H1 (cell line): ENCODE measurements around the gene PTPRC. TPM values are rescaled to one million over a fixed set of nuclear protein-coding genes. Genes with fewer than 3 reads are reported as not detected.

ENCODE experiments used
- CTCF ChIA-PET: fragments of 300-600 bp; sonication (Branson Sonifier 250); formaldehyde crosslinking; loops from one replicate; lab custom pipeline; 2021; ENCODE audit not compliant: partially characterized antibody; lab: Charles Lee
- POLR2A ChIA-PET: fragments of 300-600 bp; sonication (Branson Sonifier 250); formaldehyde crosslinking; loops from one replicate; lab custom pipeline; 2021; ENCODE audit warnings: inconsistent platforms; ENCODE audit not compliant: partially characterized antibody; lab: Charles Lee
- DNase-seq, 2 experiments: peaks; one replicate each; pipeline versions ENCODE4 v3.0.0 to v3.0.0-alpha.2; 2010 to 2022; ENCODE audit warnings: low spot score in 2 of 2, low read depth in 1 of 2, mixed read lengths in 1 of 2
- FAIRE-seq: peaks from 2 replicates; lab custom pipeline; 2011; peaks lifted over from hg19 to GRCh38; lab: Jason Lieb, UNC
- H2AFZ ChIP-seq: 2 replicates; pipeline ENCODE4 v1.8.1; 2012; ENCODE audit warnings: low read length, inconsistent platforms
- H2AK5ac ChIP-seq: 2 replicates; pipeline ENCODE4 v1.6.1; 2013; ENCODE audit warnings: low read depth, low read length
- H2BK120ac ChIP-seq: replicated peaks from 2 replicates; pipeline ENCODE3; 2013; ENCODE audit warnings: low read depth, low read length, inconsistent platforms
- H2BK12ac ChIP-seq: 2 replicates; pipeline ENCODE4 v1.6.1; 2013; ENCODE audit warnings: low read depth, low read length
- H2BK15ac ChIP-seq: 2 replicates; pipeline ENCODE4 v1.6.1; 2013; ENCODE audit warnings: low read length
- H2BK20ac ChIP-seq: 2 replicates; pipeline ENCODE4 v1.6.1; 2013; ENCODE audit warnings: low read length
- H2BK5ac ChIP-seq: 2 replicates; pipeline ENCODE4 v1.6.1; 2013; ENCODE audit warnings: low read depth, low read length
- H3K14ac ChIP-seq: 2 replicates; pipeline ENCODE4 v1.6.1; 2013; ENCODE audit warnings: inconsistent platforms; ENCODE audit not compliant: insufficient read length
- H3K18ac ChIP-seq: 2 replicates; pipeline ENCODE4 v1.6.1; 2013; ENCODE audit warnings: low read length; ENCODE audit errors: extremely low read depth
- H3K23ac ChIP-seq: 2 replicates; pipeline ENCODE4 v1.6.1; 2013; ENCODE audit warnings: inconsistent platforms; ENCODE audit not compliant: insufficient read length
- H3K23me2 ChIP-seq: 2 replicates; pipeline ENCODE4 v1.6.1; 2013; ENCODE audit warnings: low read depth, low read length
- H3K27ac ChIP-seq: 2 replicates; pipeline ENCODE4 v1.6.1; 2011; ENCODE audit warnings: low read depth, low read length, inconsistent platforms
- H3K27me3 ChIP-seq, 4 experiments: replicated peaks in 1 of 4; 1 replicate in 1 of 4; 2 replicates in 3 of 4; pipeline versions ENCODE4 v1.6.1 to v1.8.1; 2011 to 2013; ENCODE audit warnings: low read length in 3 of 4, mild to moderate bottlenecking in 3 of 4, inconsistent platforms in 2 of 4, mixed read lengths in 2 of 4, moderate library complexity in 1 of 4; ENCODE audit not compliant: control insufficient read depth in 3 of 4, insufficient read depth in 3 of 4; ENCODE audit errors: extremely low read depth in 1 of 4
- H3K36me3 ChIP-seq, 4 experiments: 2 replicates each; pipeline versions ENCODE4 v1.6.1 to v1.8.1; 2011 to 2013; ENCODE audit warnings: mild to moderate bottlenecking in 4 of 4, low read length in 3 of 4, moderate library complexity in 2 of 4, control low read depth in 1 of 4, inconsistent platforms in 1 of 4; ENCODE audit not compliant: insufficient read depth in 4 of 4, control insufficient read depth in 2 of 4
- H3K4ac ChIP-seq: replicated peaks from 2 replicates; pipeline ENCODE3; 2013; ENCODE audit warnings: low read length, low read depth, mixed read lengths, inconsistent platforms; ENCODE audit not compliant: insufficient read length
- H3K4me1 ChIP-seq, 4 experiments: replicated peaks in 1 of 4; 1 replicate in 1 of 4; 2 replicates in 3 of 4; pipeline versions ENCODE4 v1.6.1 to v1.8.1; 2011 to 2013; ENCODE audit warnings: low read length in 3 of 4, inconsistent platforms in 2 of 4, mixed read lengths in 1 of 4; ENCODE audit not compliant: insufficient read depth in 4 of 4, control insufficient read depth in 3 of 4
- H3K4me2 ChIP-seq, 2 experiments: 2 replicates each; pipeline versions ENCODE4 v1.6.1 to v1.8.1; 2011 to 2013; ENCODE audit warnings: low read depth in 2 of 2, low read length in 2 of 2, control low read depth in 1 of 2, inconsistent platforms in 1 of 2, mild to moderate bottlenecking in 1 of 2; ENCODE audit not compliant: insufficient read depth in 1 of 2
- H3K4me3 ChIP-seq, 4 experiments: fragments of 200-600, 300-600 bp in 1 of 4; sonication (generic), shearing (Covaris generic), sonication (Bioruptor Twin) in 1 of 4; 2 replicates each; pipeline versions ENCODE4 v1.5.1 to v1.8.1; 2011 to 2016; ENCODE audit warnings: low read length in 4 of 4, low read depth in 3 of 4, control low read depth in 2 of 4, inconsistent platforms in 2 of 4, mild to moderate bottlenecking in 2 of 4, mixed read lengths in 1 of 4, moderate library complexity in 1 of 4; ENCODE audit not compliant: insufficient read depth in 2 of 4; ENCODE audit errors: extremely low read depth in 1 of 4
- H3K56ac ChIP-seq: replicated peaks from 2 replicates; pipeline ENCODE3; 2013; ENCODE audit warnings: low read depth, mild to moderate bottlenecking, mixed read lengths, low read length, inconsistent platforms; ENCODE audit not compliant: insufficient read length
- H3K79me1 ChIP-seq: 2 replicates; pipeline ENCODE4 v1.6.1; 2013; ENCODE audit warnings: low read depth, low read length, control low read depth
- H3K79me2 ChIP-seq, 2 experiments: 2 replicates each; pipeline versions ENCODE4 v1.6.1 to v1.8.1; 2012 to 2013; ENCODE audit warnings: low read length in 2 of 2, mild to moderate bottlenecking in 2 of 2, inconsistent platforms in 1 of 2; ENCODE audit not compliant: insufficient read depth in 2 of 2, control insufficient read depth in 1 of 2
- H3K9ac ChIP-seq, 4 experiments: replicated peaks in 1 of 4; 1 replicate in 1 of 4; 2 replicates in 3 of 4; pipeline versions ENCODE4 v1.6.1 to v1.8.1; 2011 to 2013; ENCODE audit warnings: low read depth in 3 of 4, low read length in 3 of 4, control low read depth in 2 of 4, mild to moderate bottlenecking in 2 of 4, moderate library complexity in 2 of 4, inconsistent platforms in 1 of 4; ENCODE audit errors: extremely low read depth in 1 of 4
- H3K9me3 ChIP-seq, 2 experiments: 2 replicates each; pipeline versions ENCODE4 v1.6.1 to v1.8.1; 2012 to 2013; ENCODE audit warnings: mild to moderate bottlenecking in 2 of 2, moderate library complexity in 2 of 2, control low read depth in 1 of 2, inconsistent platforms in 1 of 2, low read depth in 1 of 2, low read length in 1 of 2, mixed read lengths in 1 of 2; ENCODE audit not compliant: insufficient read depth in 2 of 2
- H4K20me1 ChIP-seq, 2 experiments: replicated peaks in 1 of 2; 2 replicates each; pipeline versions ENCODE3 to v1.8.1; 2011 to 2013; ENCODE audit warnings: inconsistent platforms in 2 of 2, low read length in 2 of 2, mild to moderate bottlenecking in 1 of 2; ENCODE audit not compliant: insufficient read depth in 2 of 2, control insufficient read depth in 1 of 2
- H4K5ac ChIP-seq: 2 replicates; pipeline ENCODE4 v1.6.1; 2013; ENCODE audit warnings: low read length, low read depth, mixed read lengths, inconsistent platforms; ENCODE audit not compliant: insufficient read length
- H4K8ac ChIP-seq: 2 replicates; pipeline ENCODE4 v1.8.0; 2013; ENCODE audit warnings: mild to moderate bottlenecking, moderate library complexity, low read length, inconsistent platforms; ENCODE audit not compliant: insufficient read depth; ENCODE audit errors: extremely low read depth
- H4K91ac ChIP-seq: replicated peaks from 2 replicates; pipeline ENCODE3; 2013; ENCODE audit warnings: low read length, mixed read lengths, inconsistent platforms; ENCODE audit not compliant: insufficient read length
- CREB1 ChIP-seq: IDR thresholded peaks from 2 replicates; pipeline ENCODE4 v1.6.1; 2012; ENCODE audit warnings: inconsistent platforms
- WGBS, 2 experiments: shearing (Covaris generic) in 1 of 2; methylation state at CpG; one replicate each; pipeline versions ENCODE4 v1.1.6 to v1.1.7; 2013 to 2015; ENCODE audit warnings: low lambda C conversion rate in 2 of 2, mixed read lengths in 2 of 2, inconsistent platforms in 1 of 2, low coverage in 1 of 2, missing lambda C conversion rate in 1 of 2; ENCODE audit not compliant: insufficient replicate concordance in 2 of 2, insufficient coverage in 1 of 2, insufficient read length in 1 of 2; ENCODE audit errors: extremely low coverage in 1 of 2, missing lambda C conversion rate in 1 of 2; 5-methylcytosine and 5-hydroxymethylcytosine counted together
- polyA plus RNA-seq, 7 experiments: library from polyadenylated mRNA; depleted of rRNA in 3 of 7; stranded (reverse) in 5 of 7; unstranded in 2 of 7; fragments of >200 nt in 5 of 7; fragments of 200-250 nt in 2 of 7; gene quantifications; 1 replicate in 5 of 7; 2 replicates in 1 of 7; 4 replicates in 1 of 7; pipeline versions ENCODE4 v1.2.1 to v1.2.3, GENCODE V29; 2011 to 2013; ENCODE audit warnings: missing spikeins in 2 of 7, mixed read lengths in 2 of 7
- total RNA-seq: library from RNA; stranded (reverse); fragmentation: NEBNext Ultra II Directional; extraction: Animal tissue kit (Norgen Biotek cat#: 25700); gene quantifications from 2 replicates; pipeline ENCODE4 v1.2.1, GENCODE V29; 2021
- TF ChIP-seq, protein P1 (sequence below): IDR thresholded peaks from 2 replicates; pipeline ENCODE4 v1.6.1; 2011; ENCODE audit warnings: low read depth, mild to moderate bottlenecking, low read length; ENCODE audit not compliant: insufficient read depth

Gene PTPRC
- total and polyA plus RNA-seq, 2 of the 8 experiments (the other 6 are each of a cell fraction or from before 2014, with no cell fraction given): 0.05 TPM; not detected in 1

DNA sequence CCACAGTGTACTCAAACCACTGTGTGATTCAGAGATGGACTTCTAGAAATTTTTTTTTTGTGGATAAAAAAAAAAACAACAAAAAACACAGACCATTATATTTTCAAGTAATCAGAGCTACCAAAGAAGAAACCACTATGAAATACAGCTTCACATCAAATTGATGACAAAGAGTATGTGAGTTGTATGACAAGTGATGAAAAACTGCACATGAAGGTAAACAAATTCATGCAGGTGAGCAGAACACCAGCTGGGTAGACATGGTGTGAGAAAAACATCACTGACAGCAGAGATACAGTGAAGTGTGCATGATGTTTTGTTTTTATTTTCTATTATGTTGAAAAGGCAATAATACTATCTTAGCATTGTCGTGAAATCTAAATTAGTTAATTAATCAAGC is 8.0 kb upstream of the PTPRC start:
- no peaks in the 10 kb centered on the region for H3K9me3 ChIP-seq
- H3K18ac ChIP-seq: no peak overlapping the region
- H3K56ac ChIP-seq: no peak overlapping the region
- TF ChIP-seq CREB1: no peak
- TF ChIP-seq, protein P1, sequence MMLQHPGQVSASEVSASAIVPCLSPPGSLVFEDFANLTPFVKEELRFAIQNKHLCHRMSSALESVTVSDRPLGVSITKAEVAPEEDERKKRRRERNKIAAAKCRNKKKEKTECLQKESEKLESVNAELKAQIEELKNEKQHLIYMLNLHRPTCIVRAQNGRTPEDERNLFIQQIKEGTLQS: no peak
- DNase-seq (no peak), FAIRE-seq (no peak)
- no peak overlapping the region for H4K91ac ChIP-seq
- H3K36me3 ChIP-seq: no peaks in the 10 kb centered on the region
- no peak overlapping the region for H3K23ac ChIP-seq
- no peak overlapping the region for H3K27ac ChIP-seq
- no peak overlapping the region for H2BK120ac ChIP-seq
- H3K27me3 ChIP-seq: no peaks in the 10 kb centered on the region
- no peak overlapping the region for H2BK20ac ChIP-seq
- ChIA-PET CTCF (no interaction called here), POLR2A (no interaction called here)
- no peaks in the 10 kb centered on the region for H3K4me1 ChIP-seq
- H2BK12ac ChIP-seq: no peak overlapping the region
- no peaks in the 10 kb centered on the region for H4K20me1 ChIP-seq
- no peak overlapping the region for H3K14ac ChIP-seq
- WGBS, 2 experiments: 96% methylated on average over 1 of the region's 1 CpG; no CpG with 5 or more reads in 1 of the 2 experiments
- H3K4ac ChIP-seq: no peak overlapping the region
- H4K5ac ChIP-seq: no peak overlapping the region
- no peaks in the 10 kb centered on the region for H3K79me2 ChIP-seq
- H3K23me2 ChIP-seq: no peaks in the 10 kb centered on the region
- no peak overlapping the region for H2AK5ac ChIP-seq
- H2AFZ ChIP-seq: no peak overlapping the region
- no peak overlapping the region for H4K8ac ChIP-seq
- H3K9ac ChIP-seq: no peak overlapping the region
- no peak overlapping the region for H2BK5ac ChIP-seq
- no peaks in the 10 kb centered on the region for H3K79me1 ChIP-seq
- H3K4me2 ChIP-seq: no peak overlapping the region
- no peak overlapping the region for H2BK15ac ChIP-seq
- H3K4me3 ChIP-seq: no peak overlapping the region
